GM23248 (cell line): ENCODE results near the gene RGS14.

ENCODE experiments used
- EZH2 ChIP-seq: fragments of 200-600 bp; sonication (generic); IDR thresholded peaks from 2 replicates; pipeline ENCODE4 v1.6.1; 2018; ENCODE audit warnings: antibody characterized with exemption, mild to moderate bottlenecking; ENCODE audit not compliant: insufficient read depth, poor library complexity, severe bottlenecking
- EZH2phosphoT487 ChIP-seq: fragments of 200-600 bp; sonication (generic); IDR thresholded peaks from 2 replicates; pipeline ENCODE4 v1.6.1; 2018; ENCODE audit warnings: antibody characterized with exemption, moderate library complexity, mild to moderate bottlenecking, low read depth; ENCODE audit not compliant: insufficient read depth

DNA sequence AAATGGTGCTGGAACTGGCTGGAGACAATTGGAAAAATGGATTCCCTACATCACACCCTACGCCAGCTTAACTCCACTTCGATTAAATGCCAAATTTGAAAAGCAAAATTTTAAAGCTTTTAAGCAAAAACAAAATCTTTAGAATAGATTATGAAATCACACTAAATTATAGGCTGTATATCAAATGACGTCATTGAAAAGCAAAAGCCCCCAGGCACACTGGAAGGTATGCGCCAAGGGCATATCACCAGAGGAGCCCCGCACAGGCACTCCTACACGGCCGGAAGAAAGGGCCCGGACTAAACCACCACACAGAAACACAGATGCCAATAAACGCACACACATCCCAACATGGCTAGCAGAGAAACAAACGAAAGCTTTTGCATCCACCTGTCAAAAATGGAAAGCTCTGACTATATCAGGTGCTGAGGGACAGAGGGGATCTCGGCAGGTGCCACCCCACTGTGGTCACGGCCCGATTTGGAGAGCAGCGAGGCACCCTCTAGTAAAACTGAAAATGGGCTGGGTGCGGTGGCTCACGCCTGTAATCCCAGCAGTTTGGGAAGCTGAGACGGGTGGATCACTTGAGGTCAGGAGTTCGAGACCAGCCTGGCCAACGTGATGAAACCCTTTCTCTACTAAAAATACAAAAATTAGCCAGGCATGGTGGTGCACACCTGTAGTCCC lies 29.0 kb upstream of the RGS14 start:
- TF ChIP-seq EZH2 (no peak), EZH2phosphoT487 (no peak)
